Smooth muscle cell (in vitro differentiated cells): Measurements from ENCODE around the gene TBX21. TPM values are rescaled to one million over a fixed set of nuclear protein-coding genes. Genes with fewer than 3 reads are reported as not detected.
A peak's percentile ranks its signal among the peaks of the same experiment; 100 is the strongest.

Source experiments
- DNase-seq: peaks from one replicate; lab custom pipeline; 2025; ENCODE audit not compliant: unreplicated experiment; lab: John Stamatoyannopoulos, UW
- H2AFZ ChIP-seq: fragments of 200-600 bp; sonication (generic); 2 replicates; pipeline ENCODE4 v1.6.0; 2016; ENCODE audit warnings: antibody characterized with exemption, low read depth, mild to moderate bottlenecking
- H3F3A ChIP-seq: fragments of 200-600 bp; sonication (generic); 2 replicates; pipeline ENCODE4 v1.6.0; 2017; ENCODE audit warnings: antibody characterized with exemption, low read depth
- H3K27ac ChIP-seq: fragments of 200-600 bp; sonication (generic); 2 replicates; pipeline ENCODE4 v1.5.1; 2016; ENCODE audit warnings: low read depth, mild to moderate bottlenecking
- H3K27me3 ChIP-seq: fragments of 200-600 bp; sonication (generic); 2 replicates; pipeline ENCODE4 v1.6.1; 2016; ENCODE audit warnings: low read depth, mild to moderate bottlenecking
- H3K36me3 ChIP-seq: fragments of 200-600 bp; sonication (generic); 2 replicates; pipeline ENCODE4 v1.5.1; 2016; ENCODE audit warnings: low read depth
- H3K4me1 ChIP-seq: fragments of 200-600 bp; sonication (generic); 2 replicates; pipeline ENCODE4 v1.5.1; 2016; ENCODE audit warnings: low read depth
- H3K4me2 ChIP-seq: fragments of 200-600 bp; sonication (generic); 2 replicates; pipeline ENCODE4 v1.6.0; 2016; ENCODE audit warnings: mild to moderate bottlenecking
- H3K4me3 ChIP-seq: fragments of 200-600 bp; sonication (generic); 2 replicates; pipeline ENCODE4 v1.5.1; 2016; ENCODE audit warnings: mild to moderate bottlenecking
- H3K79me2 ChIP-seq: fragments of 200-600 bp; sonication (generic); 2 replicates; pipeline ENCODE4 v1.6.0; 2016; ENCODE audit warnings: low read depth, mild to moderate bottlenecking
- H3K9ac ChIP-seq: fragments of 200-600 bp; sonication (generic); 2 replicates; pipeline ENCODE4 v1.6.0; 2016; ENCODE audit warnings: low read depth
- H3K9me3 ChIP-seq: fragments of 200-600 bp; sonication (generic); replicated peaks from 2 replicates; pipeline ENCODE4 v1.5.1; 2016; ENCODE audit warnings: low read depth
- H4K20me1 ChIP-seq: fragments of 200-600 bp; sonication (generic); 2 replicates; pipeline ENCODE4 v1.6.0; 2016; ENCODE audit warnings: low read depth
- WGBS: methylation state at CpG from one replicate; pipeline ENCODE4 v1.1.7; 2016; ENCODE audit warnings: low lambda C conversion rate; 5-methylcytosine and 5-hydroxymethylcytosine counted together
- polyA plus RNA-seq: library from polyadenylated mRNA; unstranded; fragments of >200 nt; fragmentation: Nextera tagmentation; extraction: Ambion mirVana; gene quantifications from 2 replicates; pipeline ENCODE4 v1.2.1, GENCODE V29; 2016
- total RNA-seq: library from RNA; depleted of rRNA; stranded (reverse); fragments of >200 nt; gene quantifications from 2 replicates; pipeline ENCODE4 v1.2.3, GENCODE V29; 2014
- TF ChIP-seq, protein P1 (sequence below): fragments of 200-600 bp; sonication (generic); IDR thresholded peaks from 2 replicates; pipeline ENCODE4 v1.5.1; 2017; ENCODE audit warnings: borderline replicate concordance, mild to moderate bottlenecking, antibody characterized with exemption; ENCODE audit not compliant: insufficient read depth, poor library complexity, severe bottlenecking

TBX21 gene
- total and polyA plus RNA-seq, 2 experiments from 2014 or later = not detected

DNA sequence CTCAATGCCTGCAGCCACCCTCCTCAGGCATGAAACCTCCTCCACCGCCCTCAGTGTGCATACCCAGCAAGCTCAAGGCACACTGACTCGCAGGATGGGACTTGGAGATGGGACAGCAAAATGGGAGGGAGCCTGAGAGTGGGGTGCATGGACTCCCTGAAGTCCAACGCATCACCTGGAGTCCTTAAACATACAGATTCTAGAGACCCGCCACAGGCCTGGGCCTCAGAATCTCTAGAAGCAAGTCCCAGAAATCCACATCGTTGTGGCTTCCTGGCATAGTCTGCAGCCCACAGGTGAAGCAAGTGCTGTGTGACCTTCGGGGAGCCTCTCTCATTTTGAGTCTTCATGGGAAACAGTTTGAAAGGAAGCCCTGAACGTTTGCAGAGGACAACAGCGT is 3.6 kb upstream of the TBX21 start:
- Histone ChIP-seq H3K27me3 (peaks cover 49% of the 10 kb centered on the region), H3K79me2 (no peaks in the 10 kb centered on the region), H3K4me1 (no peaks in the 10 kb centered on the region), H3K36me3 (no peaks in the 10 kb centered on the region), H2AFZ (no peak overlapping the region), H3F3A (no peaks in the 10 kb centered on the region), H3K27ac (no peak overlapping the region), H3K9me3 (no peaks in the 10 kb centered on the region), H3K4me3 (no peak overlapping the region), H4K20me1 (no peaks in the 10 kb centered on the region), H3K4me2 (no peak overlapping the region), H3K9ac (no peak overlapping the region)
- TF ChIP-seq, protein P1, sequence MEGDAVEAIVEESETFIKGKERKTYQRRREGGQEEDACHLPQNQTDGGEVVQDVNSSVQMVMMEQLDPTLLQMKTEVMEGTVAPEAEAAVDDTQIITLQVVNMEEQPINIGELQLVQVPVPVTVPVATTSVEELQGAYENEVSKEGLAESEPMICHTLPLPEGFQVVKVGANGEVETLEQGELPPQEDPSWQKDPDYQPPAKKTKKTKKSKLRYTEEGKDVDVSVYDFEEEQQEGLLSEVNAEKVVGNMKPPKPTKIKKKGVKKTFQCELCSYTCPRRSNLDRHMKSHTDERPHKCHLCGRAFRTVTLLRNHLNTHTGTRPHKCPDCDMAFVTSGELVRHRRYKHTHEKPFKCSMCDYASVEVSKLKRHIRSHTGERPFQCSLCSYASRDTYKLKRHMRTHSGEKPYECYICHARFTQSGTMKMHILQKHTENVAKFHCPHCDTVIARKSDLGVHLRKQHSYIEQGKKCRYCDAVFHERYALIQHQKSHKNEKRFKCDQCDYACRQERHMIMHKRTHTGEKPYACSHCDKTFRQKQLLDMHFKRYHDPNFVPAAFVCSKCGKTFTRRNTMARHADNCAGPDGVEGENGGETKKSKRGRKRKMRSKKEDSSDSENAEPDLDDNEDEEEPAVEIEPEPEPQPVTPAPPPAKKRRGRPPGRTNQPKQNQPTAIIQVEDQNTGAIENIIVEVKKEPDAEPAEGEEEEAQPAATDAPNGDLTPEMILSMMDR = no peak
- WGBS = 81% methylated on average over 8 of the region's 8 CpGs
- no peak for DNase-seq

- H3F3A ChIP-seq = no peaks in the 10 kb centered on the region
- H3K4me3 ChIP-seq = no peak overlapping the region
- H3K27me3 ChIP-seq = peaks cover 61% of the 10 kb centered on the region
- H3K4me1 ChIP-seq = no peaks in the 10 kb centered on the region
- no peaks in the 10 kb centered on the region for H3K9me3 ChIP-seq
- H3K9ac ChIP-seq = no peak overlapping the region
- H3K79me2 ChIP-seq = no peaks in the 10 kb centered on the region
- no peak overlapping the region for H3K4me2 ChIP-seq
- TF ChIP-seq, protein P1 = no peak
- DNase-seq = no peak
- 83% methylated on average over 4 of the region's 4 CpGs for WGBS
- no peaks in the 10 kb centered on the region for H4K20me1 ChIP-seq
- H3K36me3 ChIP-seq = no peaks in the 10 kb centered on the region
- H2AFZ ChIP-seq = no peak overlapping the region
- no peak overlapping the region for H3K27ac ChIP-seq
Observed at GRCh38 chr17:47730681-47731080, 2.4 kb upstream of the TBX21 start.

GRCh38 chr17:47731396-47731795 is 1.6 kb upstream of the TBX21 start:
- no peaks in the 10 kb centered on the region for H4K20me1 ChIP-seq
- WGBS = 78% methylated on average over 2 of the region's 2 CpGs
- H3K4me2 ChIP-seq = no peak overlapping the region
- no peak overlapping the region for H2AFZ ChIP-seq
- H3K4me3 ChIP-seq = no peak overlapping the region
- H3K79me2 ChIP-seq = no peaks in the 10 kb centered on the region
- no peak for DNase-seq
- peaks cover 68% of the 10 kb centered on the region for H3K27me3 ChIP-seq
- no peaks in the 10 kb centered on the region for H3K36me3 ChIP-seq
- no peak overlapping the region for H3K27ac ChIP-seq
- no peaks in the 10 kb centered on the region for H3F3A ChIP-seq
- H3K9me3 ChIP-seq = no peaks in the 10 kb centered on the region
- H3K9ac ChIP-seq = no peak overlapping the region
- no peaks in the 10 kb centered on the region for H3K4me1 ChIP-seq
- TF ChIP-seq, protein P1 = no peak

DNA sequence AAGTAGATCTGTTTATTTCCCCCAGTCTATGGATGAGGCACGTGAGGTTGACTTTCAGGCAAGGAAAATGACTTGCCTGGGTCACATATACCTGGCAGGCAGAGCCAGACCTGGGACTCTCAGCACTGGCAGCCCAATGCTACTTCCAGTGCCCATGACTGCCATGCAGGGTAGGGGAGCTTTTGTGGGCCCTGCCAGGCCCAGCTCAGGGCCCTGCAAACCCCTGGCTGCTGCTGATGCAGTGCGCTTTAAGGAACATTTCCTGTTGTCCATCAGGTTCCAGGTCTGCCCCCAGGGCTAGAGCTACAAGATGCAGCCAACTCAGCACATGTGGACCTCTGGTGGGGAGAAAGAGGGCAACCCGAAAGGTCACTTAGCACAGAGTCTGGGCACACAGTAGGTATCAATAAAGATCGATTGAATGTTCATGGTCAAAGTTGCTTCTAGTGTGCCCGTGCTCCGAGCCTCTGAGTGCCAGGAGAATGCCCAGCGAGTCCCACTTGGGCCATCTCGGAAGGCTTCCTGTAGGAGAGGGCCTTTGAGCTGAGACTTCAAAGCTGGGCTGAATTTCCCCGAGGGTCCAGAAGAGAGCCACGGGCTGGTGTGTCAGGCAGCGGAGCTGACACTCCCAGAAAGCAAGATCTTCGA is 513 bp upstream of the TBX21 start:
- no peak overlapping the region for H3K9ac ChIP-seq
- peak overlapping the region; percentile 87 for H3K4me2 ChIP-seq
- H3K79me2 ChIP-seq = no peaks in the 10 kb centered on the region
- no peaks in the 10 kb centered on the region for H3F3A ChIP-seq
- no peak overlapping the region for H2AFZ ChIP-seq
- no peaks in the 10 kb centered on the region for H3K36me3 ChIP-seq
- H4K20me1 ChIP-seq = no peaks in the 10 kb centered on the region
- peaks cover 79% of the 10 kb centered on the region for H3K27me3 ChIP-seq
- H3K9me3 ChIP-seq = no peaks in the 10 kb centered on the region
- TF ChIP-seq, protein P1 = no peak
- no peaks in the 10 kb centered on the region for H3K4me1 ChIP-seq
- no peak for DNase-seq
- peak overlapping the region; percentile 45 for H3K4me3 ChIP-seq
- WGBS = 47% methylated on average over 12 of the region's 12 CpGs
- H3K27ac ChIP-seq = no peak overlapping the region
